T-helper 17 cell (primary cell): ENCODE data around the gene RILPL2. TPM values are rescaled to one million over a fixed set of nuclear protein-coding genes. Genes with fewer than 3 reads are reported as not detected.
"Not testable (repeated sequence)": the region's sequence is repeated elsewhere in the genome, so short reads cannot be mapped to it uniquely, and the experiment has no call there.

Experiments
- ATAC-seq: fragments of 150-1000 bp; cut with Tn5 transposase; 2 replicates; pipeline ENCODE4 v1.10.0; 2021; ENCODE audit warnings: mild to moderate bottlenecking, moderate library complexity
- DNase-seq, 3 donors: peaks; one replicate each; pipeline versions ENCODE4 v3.0.0 to v3.0.0-alpha.2; 2020 to 2021
- H3K9me3 ChIP-seq: one replicate; pipeline ENCODE4 v1.7.0; 2013; ENCODE audit warnings: low read length, mild to moderate bottlenecking; ENCODE audit not compliant: control insufficient read depth, poor library complexity, severe bottlenecking
- H3K27ac Mint-ChIP-seq: one replicate; pipeline ENCODE4 v1.8.0; 2022; ENCODE audit warnings: mild to moderate bottlenecking, moderate library complexity, mixed read lengths
- H3K27me3 Mint-ChIP-seq: one replicate; pipeline ENCODE4 v1.8.0; 2022; ENCODE audit warnings: mixed read lengths
- H3K36me3 Mint-ChIP-seq: one replicate; pipeline ENCODE4 v1.8.0; 2022; ENCODE audit warnings: low read depth, mixed read lengths
- H3K4me1 Mint-ChIP-seq: one replicate; pipeline ENCODE4 v1.8.0; 2022; ENCODE audit warnings: mild to moderate bottlenecking, mixed read lengths
- H3K4me3 Mint-ChIP-seq: one replicate; pipeline ENCODE4 v1.8.0; 2022; ENCODE audit warnings: mild to moderate bottlenecking, moderate library complexity, mixed read lengths
- total RNA-seq, 4 donors: library from RNA in 2 of 4; stranded (reverse) in 2 of 4; gene quantifications; one replicate each; pipeline ENCODE4 v1.2.3 and lab custom pipeline; 2022 to 2026

The RILPL2 gene
- total RNA-seq, 2 donors from 2014 or later = 9.6 to 11.8 TPM

DNA sequence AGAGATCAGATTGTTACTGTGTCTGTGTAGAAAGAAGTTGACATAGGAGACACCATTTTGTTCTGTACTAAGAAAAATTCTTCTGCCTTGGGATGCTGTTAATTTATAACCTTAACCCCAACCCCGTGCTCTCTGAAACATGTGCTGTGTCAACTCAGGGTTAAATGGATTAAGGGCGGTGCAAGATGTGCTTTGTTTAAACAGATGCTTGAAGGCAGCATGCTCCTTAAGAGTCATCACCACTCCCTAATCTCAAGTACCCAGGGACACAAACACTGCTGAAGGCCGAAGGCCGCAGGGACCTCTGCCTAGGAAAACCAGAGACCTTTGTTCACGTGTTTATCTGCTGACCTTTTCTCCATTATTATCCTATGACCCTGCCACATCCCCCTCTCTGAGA is 64.1 kb downstream of the RILPL2 start:
- not testable (repeated sequence) for DNase-seq, H3K4me3 Mint-ChIP-seq, H3K9me3 ChIP-seq, H3K27ac Mint-ChIP-seq, H3K4me1 Mint-ChIP-seq, H3K36me3 Mint-ChIP-seq, H3K27me3 Mint-ChIP-seq, ATAC-seq

DNA sequence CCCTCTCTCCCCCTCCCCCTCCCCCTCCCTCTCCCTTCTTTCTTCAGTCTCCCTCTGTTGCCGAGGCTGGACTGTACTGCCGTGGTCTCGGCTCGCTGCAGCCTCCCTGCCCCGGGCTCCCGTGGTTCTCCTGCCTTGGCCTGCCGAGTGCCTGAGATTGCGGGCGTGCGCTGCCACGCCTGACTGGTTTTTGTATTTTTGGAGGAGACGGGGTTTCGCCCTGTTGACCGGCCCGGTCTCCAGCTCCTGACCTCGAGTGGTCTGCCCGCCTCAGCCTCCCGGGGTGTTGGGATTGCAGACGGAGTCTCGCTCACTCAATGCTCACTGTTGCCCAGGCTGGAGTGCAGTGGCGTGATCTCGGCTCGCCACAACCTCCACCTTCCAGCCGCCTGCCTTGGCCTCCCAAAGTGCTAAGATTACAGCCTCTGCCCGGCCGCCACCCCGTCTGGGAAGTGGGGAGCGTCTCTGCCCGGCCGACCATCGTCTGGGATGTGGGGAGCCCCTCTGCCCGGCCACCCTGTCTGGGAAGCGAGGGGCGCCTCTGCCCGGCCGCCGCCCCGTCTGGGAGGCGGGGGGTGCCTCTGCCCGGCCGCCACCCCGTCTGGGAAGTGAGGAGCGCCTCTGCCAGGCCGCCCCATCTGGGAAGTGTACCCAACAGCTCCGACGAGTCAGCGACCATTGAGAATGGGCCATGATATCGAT is 64.7 kb downstream of the RILPL2 start:
- not testable (repeated sequence) for H3K27ac Mint-ChIP-seq, H3K36me3 Mint-ChIP-seq, H3K4me3 Mint-ChIP-seq, ATAC-seq, H3K27me3 Mint-ChIP-seq, H3K9me3 ChIP-seq, H3K4me1 Mint-ChIP-seq, DNase-seq

GRCh38 chr12:123369229-123369628 is 67.3 kb downstream of the RILPL2 start:
- no peaks in the 10 kb centered on the region for H3K27me3 Mint-ChIP-seq
- DNase-seq = no peak
- no peaks in the 10 kb centered on the region for H3K9me3 ChIP-seq
- H3K4me1 Mint-ChIP-seq = peaks cover 8% of the 10 kb centered on the region
- no peak overlapping the region for H3K27ac Mint-ChIP-seq
- H3K4me3 Mint-ChIP-seq = no peak overlapping the region
- ATAC-seq = no peak
- H3K36me3 Mint-ChIP-seq = no peaks in the 10 kb centered on the region

DNA sequence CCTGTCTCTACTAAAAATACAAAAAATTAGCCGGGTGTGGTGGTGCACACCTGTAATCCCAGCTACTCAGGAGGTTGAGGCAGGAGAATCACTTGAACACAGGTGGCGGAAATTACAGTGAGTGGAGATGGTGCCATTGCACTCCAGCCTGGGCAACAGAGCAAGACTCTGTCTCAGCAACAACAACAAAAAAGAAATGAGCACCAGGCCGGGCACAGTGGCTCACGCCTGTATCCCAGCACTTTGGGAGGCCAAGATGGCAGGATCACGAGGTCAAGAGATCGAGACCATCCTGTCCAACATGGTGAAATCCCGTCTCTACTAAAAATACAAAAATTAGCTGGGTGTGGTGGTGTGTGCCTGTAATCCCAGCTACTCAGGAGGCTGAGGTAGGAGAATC is 68.1 kb downstream of the RILPL2 start:
- H3K36me3 Mint-ChIP-seq = not testable (repeated sequence)
- H3K27ac Mint-ChIP-seq = peak overlapping the region; percentile 88

GRCh38 chr12:123367511-123367910 is 69.0 kb downstream of the RILPL2 start:
- Mint-ChIP-seq H3K4me3 (no peak overlapping the region), H3K4me1 (peaks cover 18% of the 10 kb centered on the region), H3K27ac (peak overlapping the region; percentile 88), H3K27me3 (no peaks in the 10 kb centered on the region), H3K36me3 (no peaks in the 10 kb centered on the region)
- ATAC-seq = no peak
- DNase-seq = no peak
- no peaks in the 10 kb centered on the region for H3K9me3 ChIP-seq

More for the DNA sequence above, 68.1 kb downstream of the RILPL2 start:
- H3K9me3 ChIP-seq, H3K4me3 Mint-ChIP-seq, H3K27me3 Mint-ChIP-seq, ATAC-seq, DNase-seq: not testable (repeated sequence)
- H3K4me1 Mint-ChIP-seq = peaks cover 13% of the 10 kb centered on the region

Other genes starting within 250 kb of the RILPL2 start
- gene MPHOSPH9, start 203.5 kb downstream of the RILPL2 start, total RNA-seq = 10 to 100 TPM; 57.7 to 68.3 TPM
- gene MTRFR, start 203.2 kb downstream of the RILPL2 start, total RNA-seq = 10 to 100 TPM; 23.2 to 24.5 TPM
- 10 to 100 TPM in 1 of 2 donors, 1 to 10 TPM in 1; 6.3 to 21.4 TPM for gene CDK2AP1, start 164.8 kb downstream of the RILPL2 start, total RNA-seq
- gene SBNO1, start 71.8 kb downstream of the RILPL2 start, total RNA-seq = 10 to 100 TPM; 29.5 to 33.6 TPM
- gene KMT5A, start 52.6 kb downstream of the RILPL2 start, total RNA-seq = 10 to 100 TPM; 32.3 to 34.9 TPM
- gene SNRNP35, start 21.5 kb upstream of the RILPL2 start, total RNA-seq = 10 to 100 TPM; 31.3 to 36.5 TPM
- gene RILPL1, start 97.0 kb upstream of the RILPL2 start, total RNA-seq = 1 to 10 TPM; 3.4 TPM
- gene TMED2, start 147.9 kb upstream of the RILPL2 start, total RNA-seq = 100 to 1,000 TPM in 1 of 2 donors, 10 to 100 TPM in 1; 91.8 to 102 TPM
- 10 to 100 TPM; 22.7 to 26.0 TPM for gene DDX55, start 165.4 kb upstream of the RILPL2 start, total RNA-seq
- 10 to 100 TPM; 43.0 to 45.6 TPM for gene EIF2B1, start 197.0 kb upstream of the RILPL2 start, total RNA-seq
- 10 to 100 TPM; 14.6 to 17.1 TPM for gene GTF2H3, start 197.1 kb upstream of the RILPL2 start, total RNA-seq
- 1 to 10 TPM; 5.1 to 6.0 TPM for gene TCTN2, start 234.4 kb upstream of the RILPL2 start, total RNA-seq